Measurements from ENCODE around the gene HYI.

Gene HYI

GRCh38 chr1:43444151-43444828 is 9.4 kb downstream of the HYI start:
- DNase-seq (ENCODE audit: low read depth), result no peak

GRCh38 chr1:43443197-43443946 is 10.4 kb downstream of the HYI start:
- DNase-seq (ENCODE audit: low read depth), result no peak

- no peak for DNase-seq (ENCODE audit: low read depth)
Measured at GRCh38 chr1:43442756-43443155, 11.0 kb downstream of the HYI start.

GRCh38 chr1:43441894-43442637 is 11.7 kb downstream of the HYI start:
- no peak for DNase-seq (ENCODE audit: low read depth)

- DNase-seq (ENCODE audit: low read depth), result no peak
Measured at GRCh38 chr1:43441166-43441893, 12.4 kb downstream of the HYI start.

- DNase-seq (ENCODE audit: low read depth), result no peak
Measured at GRCh38 chr1:43440358-43440757, 13.4 kb downstream of the HYI start.

GRCh38 chr1:43439781-43440180 is 13.9 kb downstream of the HYI start:
- DNase-seq (ENCODE audit: low read depth), result no peak

GRCh38 chr1:43438953-43439581 is 14.7 kb downstream of the HYI start:
- no peak for DNase-seq (ENCODE audit: low read depth)

GRCh38 chr1:43438576-43438952 is 15.2 kb downstream of the HYI start:
- DNase-seq (ENCODE audit: low read depth), result no peak

- no peak for DNase-seq (ENCODE audit: low read depth)
Measured at GRCh38 chr1:43438006-43438405, 15.7 kb downstream of the HYI start.

GRCh38 chr1:43437031-43437973 is 16.4 kb downstream of the HYI start:
- DNase-seq (ENCODE audit: low read depth), result no peak

- no peak for DNase-seq (ENCODE audit: low read depth)
Measured at GRCh38 chr1:43436371-43436770, 17.4 kb downstream of the HYI start.

GRCh38 chr1:43435146-43436145 is 18.3 kb downstream of the HYI start:
- no peak for DNase-seq (ENCODE audit: low read depth)

- no peak for DNase-seq (ENCODE audit: low read depth)
Measured at GRCh38 chr1:43434256-43434655, 19.5 kb downstream of the HYI start.

GRCh38 chr1:43432907-43433306 is 20.8 kb downstream of the HYI start:
- DNase-seq (ENCODE audit: low read depth), result no peak

GRCh38 chr1:43432171-43432860 is 21.4 kb downstream of the HYI start:
- DNase-seq (ENCODE audit: low read depth), result no peak

GRCh38 chr1:43431676-43432075 is 22.1 kb downstream of the HYI start:
- DNase-seq (ENCODE audit: low read depth), result no peak

GRCh38 chr1:43430831-43431230 is 22.9 kb downstream of the HYI start:
- no peak for DNase-seq (ENCODE audit: low read depth)

- no peak for DNase-seq (ENCODE audit: low read depth)
Measured at GRCh38 chr1:43427941-43428340, 25.8 kb downstream of the HYI start.

All from activated T-cell treated with anti-CD3 and anti-CD28 coated beads for 24 hours (primary cell).